HG03139 (cell line): Measurements from ENCODE around the gene MTRFR.
A peak's percentile ranks its signal among the peaks of the same experiment; 100 is the strongest.
"Not testable (repeated sequence)": the region's sequence is repeated elsewhere in the genome, so short reads cannot be mapped to it uniquely, and the experiment has no call there.

Experiments
- ATAC-seq: cut with Tn5 transposase; IDR thresholded peaks from one replicate; pipeline ENCODE4 v1.9.1; 2021; ENCODE audit not compliant: unreplicated experiment

Gene MTRFR

GRCh38 chr12:123232807-123233504, at the start of gene MTRFR, which contains the start of gene MPHOSPH9:
Gene MTRFR, plus strand, starts transcription at chr12:123233436. Its CDS starts 20,239 bp downstream, at chr12:123253675.
Gene MPHOSPH9, minus strand, starts transcription at chr12:123233141. Its CDS starts 2,777 bp downstream, at chr12:123230364.
- ATAC-seq: peak; percentile 82

GRCh38 chr12:123187637-123188036, 45.6 kb upstream of the MTRFR start:
- ATAC-seq: no peak

- no peak for ATAC-seq
Observed at GRCh38 chr12:123199936-123200335, 33.3 kb upstream of the MTRFR start.

GRCh38 chr12:123200414-123200813, 32.8 kb upstream of the MTRFR start:
- no peak for ATAC-seq

GRCh38 chr12:123206794-123207193, 26.4 kb upstream of the MTRFR start:
- ATAC-seq: not testable (repeated sequence)

- ATAC-seq: not testable (repeated sequence)
Observed at GRCh38 chr12:123207815-123208214, 25.4 kb upstream of the MTRFR start.

GRCh38 chr12:123223241-123223668, 10.0 kb upstream of the MTRFR start:
- no peak for ATAC-seq

GRCh38 chr12:123225443-123225842, 7.8 kb upstream of the MTRFR start:
- ATAC-seq: no peak

- ATAC-seq: no peak
Observed at GRCh38 chr12:123227581-123228258, 5.5 kb upstream of the MTRFR start.

GRCh38 chr12:123229051-123229450, 4.2 kb upstream of the MTRFR start:
- ATAC-seq: no peak

- no peak for ATAC-seq
Observed at GRCh38 chr12:123231931-123232330, 1.3 kb upstream of the MTRFR start.

- no peak for ATAC-seq
Observed at GRCh38 chr12:123232472-123232806, 797 bp upstream of the MTRFR start.

- ATAC-seq: peak; percentile 2
Observed at GRCh38 chr12:123233505-123234308, 471 bp downstream of the MTRFR start.

GRCh38 chr12:123237646-123238329, 4.6 kb downstream of the MTRFR start:
- no peak for ATAC-seq

GRCh38 chr12:123238330-123238682, 5.1 kb downstream of the MTRFR start:
- no peak for ATAC-seq

- no peak for ATAC-seq
Observed at GRCh38 chr12:123238961-123239360, 5.7 kb downstream of the MTRFR start.

GRCh38 chr12:123242116-123242904, 9.1 kb downstream of the MTRFR start:
- no peak for ATAC-seq

- no peak for ATAC-seq
Observed at GRCh38 chr12:123243671-123244262, 10.5 kb downstream of the MTRFR start.

- no peak for ATAC-seq
Observed at GRCh38 chr12:123245678-123246077, 12.4 kb downstream of the MTRFR start.

- not testable (repeated sequence) for ATAC-seq
Observed at GRCh38 chr12:123248129-123248528, 14.9 kb downstream of the MTRFR start.
